ENCODE results near the gene DCP2.

DCP2 gene

GRCh38 chr5:113022661-113023060, 46.1 kb downstream of the DCP2 start:
- peak in 1 of 4 experiments; percentile 14 for DNase-seq

DNA sequence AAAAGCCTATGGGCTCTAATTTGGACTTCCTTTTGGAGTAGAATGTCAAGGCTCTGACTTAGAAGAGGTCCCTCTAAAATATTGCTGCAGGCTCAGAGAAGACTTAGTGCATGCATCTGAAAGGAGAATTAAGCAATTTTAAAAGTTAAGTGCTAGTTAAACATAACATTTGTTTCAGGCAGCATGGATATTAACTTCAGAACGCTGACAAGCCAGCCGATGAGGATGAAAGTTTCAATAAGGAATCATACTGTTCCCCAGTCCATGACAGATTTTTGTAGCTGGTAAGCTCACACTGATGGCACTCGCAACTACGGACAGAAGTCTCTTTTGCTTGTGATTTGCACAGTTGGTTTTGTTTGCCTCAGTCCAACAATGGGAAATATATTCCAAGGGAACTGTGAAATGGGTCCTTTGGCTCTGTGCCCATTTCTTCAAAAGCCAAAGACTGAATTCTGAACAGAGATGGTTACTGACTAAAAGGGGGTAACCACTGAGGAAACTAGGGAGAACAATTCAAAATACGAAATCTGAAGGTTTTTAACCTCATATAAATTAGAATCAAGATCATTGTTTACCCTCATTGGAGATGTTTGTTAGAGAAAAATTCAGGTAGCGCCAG, 47.6 kb downstream of the DCP2 start:
- DNase-seq, result peak in 1 of 4 experiments; percentile 7

GRCh38 chr5:113025596-113025995, 49.0 kb downstream of the DCP2 start:
- DNase-seq, result no peak

GRCh38 chr5:113026211-113026610, 49.6 kb downstream of the DCP2 start:
- no peak for DNase-seq

DNA sequence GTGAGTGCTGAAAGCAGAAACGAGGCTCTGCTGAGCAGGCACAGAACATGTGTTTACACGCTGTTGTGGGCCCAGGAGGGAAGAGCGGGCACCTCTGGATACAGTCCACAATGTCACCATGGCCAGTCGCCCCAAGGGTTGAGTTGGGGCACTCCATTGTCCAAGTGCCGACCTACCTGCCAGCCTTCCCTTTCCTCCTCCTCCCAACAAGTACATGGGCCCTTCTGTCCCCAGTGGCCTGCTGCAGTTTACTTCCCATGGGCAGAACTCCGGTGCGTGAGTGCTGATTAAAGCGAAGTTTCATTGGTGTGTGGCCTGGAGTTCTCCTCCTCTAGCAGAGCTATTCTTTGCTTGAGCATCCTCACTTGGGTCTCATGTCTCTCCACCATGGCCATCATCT, 50.4 kb downstream of the DCP2 start:
- DNase-seq, result no peak

DNA sequence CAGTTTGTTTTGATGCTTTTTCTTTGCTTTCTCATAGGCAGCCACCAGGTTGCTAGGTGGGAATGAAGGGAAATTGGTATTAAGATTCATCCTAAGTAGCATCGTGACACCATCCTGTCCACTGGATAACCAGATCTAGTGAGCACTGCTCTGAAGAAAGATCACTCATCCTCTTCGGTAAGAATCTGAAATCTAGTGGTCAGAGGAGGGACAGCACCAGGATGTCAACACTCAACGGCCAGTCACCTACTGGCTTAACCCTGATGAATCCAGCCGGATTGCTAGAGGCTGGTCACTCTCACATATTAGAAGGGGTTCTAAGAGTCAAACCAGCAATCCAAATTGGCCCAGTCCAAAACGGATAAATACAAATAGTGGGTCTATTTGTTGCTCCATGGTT, 50.8 kb downstream of the DCP2 start:
- DNase-seq, result no peak

GRCh38 chr5:113029614-113030013, 53.0 kb downstream of the DCP2 start:
- DNase-seq, result no peak

- no peak for DNase-seq
Measured at GRCh38 chr5:113031104-113031503, 54.5 kb downstream of the DCP2 start.

DNA sequence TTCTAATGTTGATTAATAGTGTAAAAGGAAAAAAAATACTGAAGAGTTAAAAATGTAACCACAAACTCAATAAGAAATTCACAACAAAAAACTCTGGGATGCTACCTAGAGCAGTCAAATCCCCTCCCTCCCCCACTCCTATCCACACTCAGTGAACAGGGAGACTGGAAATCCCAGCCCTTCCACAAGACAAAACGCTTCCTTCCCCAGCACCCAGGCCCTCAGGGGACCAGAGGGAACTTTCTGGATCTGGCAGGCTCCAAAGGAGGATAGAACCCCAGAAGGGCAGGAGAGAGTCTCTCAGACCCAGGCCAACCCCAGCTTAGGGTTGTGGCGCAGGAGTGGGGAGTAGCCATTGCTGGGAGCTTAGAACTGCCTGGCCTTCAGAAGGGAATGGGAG, 55.0 kb downstream of the DCP2 start:
- DNase-seq, result no peak

DNA sequence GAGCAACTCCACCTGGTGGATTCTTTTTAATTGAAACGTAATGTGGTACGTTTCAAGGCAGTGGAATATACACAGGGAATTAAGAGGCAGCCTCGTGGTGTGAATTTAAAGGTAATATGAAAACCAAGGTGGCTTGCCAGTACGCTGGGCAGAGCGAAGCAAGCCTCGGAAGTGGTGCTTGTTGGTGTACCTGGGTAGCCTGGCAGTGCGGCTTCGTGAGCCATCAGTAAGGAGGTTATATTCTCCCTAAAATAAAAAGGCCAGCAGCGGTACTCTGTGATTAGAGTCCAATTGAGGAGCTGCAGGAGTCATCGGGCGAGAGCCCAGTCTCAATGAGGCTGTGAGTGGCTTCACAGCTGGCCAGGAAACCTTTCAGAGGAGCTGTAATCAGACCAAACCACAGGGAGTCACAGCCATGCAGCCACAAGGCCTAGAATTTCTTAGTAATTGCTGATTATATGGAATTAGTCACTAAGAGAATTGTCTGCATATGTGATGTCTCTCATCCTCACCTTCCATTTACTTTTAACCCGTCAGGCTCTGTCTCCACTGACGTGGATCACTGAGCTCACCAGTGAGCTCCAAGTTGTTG, 57.7 kb downstream of the DCP2 start:
- DNase-seq, result no peak

DNA sequence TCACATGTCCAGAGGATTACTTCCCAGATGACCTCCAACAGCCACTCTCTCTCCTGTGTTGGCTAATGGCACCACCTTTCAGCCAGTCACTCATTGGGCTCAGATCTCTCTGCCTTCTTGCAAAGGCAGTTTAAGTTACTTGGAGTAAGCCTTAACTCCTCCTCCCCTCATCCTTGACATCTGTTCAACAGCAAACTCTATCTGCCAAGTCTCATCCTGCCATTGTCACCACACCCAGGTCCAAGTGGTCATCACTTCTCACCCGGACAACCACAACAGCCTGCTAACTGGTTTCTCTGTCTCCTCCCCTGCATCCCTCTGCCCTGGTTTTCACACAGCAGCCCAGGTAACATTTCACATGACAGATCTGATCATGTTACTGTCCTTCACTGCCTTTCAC, 58.5 kb downstream of the DCP2 start:
- DNase-seq, result no peak

GRCh38 chr5:113036321-113036720, 59.7 kb downstream of the DCP2 start:
- DNase-seq, result no peak

DNA sequence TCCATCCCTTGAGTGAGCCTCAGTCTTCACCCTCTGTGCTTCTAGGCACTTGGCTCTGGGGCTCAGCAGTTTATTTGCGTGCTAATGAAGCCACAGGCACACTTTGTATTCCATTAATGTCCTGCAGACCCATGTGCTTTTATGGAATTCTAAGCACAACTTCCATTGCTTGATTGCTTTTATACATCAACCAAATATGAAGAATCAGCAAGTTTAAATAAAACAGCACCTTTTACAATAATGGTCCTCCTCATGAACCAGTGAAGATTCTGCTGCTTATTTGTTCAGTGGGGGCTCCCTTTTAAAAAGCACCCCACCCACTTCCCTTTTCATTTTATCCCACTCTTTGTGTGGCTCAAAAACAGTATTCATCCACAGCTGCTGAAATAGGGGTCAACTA, 60.2 kb downstream of the DCP2 start:
- no peak for DNase-seq

DNA sequence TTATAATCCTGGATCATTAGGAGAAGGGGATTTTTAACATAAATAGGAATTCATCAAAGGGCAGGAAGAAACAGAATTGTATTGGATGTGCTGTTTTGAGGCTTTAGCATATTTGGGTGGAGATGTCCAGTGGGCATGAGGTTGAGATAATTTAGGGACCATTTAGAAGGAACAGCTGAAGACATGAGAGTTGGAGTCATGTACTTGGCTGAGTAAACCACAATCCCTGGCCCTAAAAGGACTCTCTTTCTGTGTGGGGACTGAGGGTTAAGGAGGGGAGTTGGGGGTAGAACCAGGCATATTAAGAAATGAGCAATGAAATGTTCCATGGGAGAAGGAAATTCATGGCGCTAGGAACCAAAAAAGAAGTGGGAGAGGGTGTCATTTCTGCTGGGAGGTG, 61.5 kb downstream of the DCP2 start:
- DNase-seq, result no peak

- no peak for DNase-seq
Measured at GRCh38 chr5:113038714-113039113, 62.1 kb downstream of the DCP2 start.

DNA sequence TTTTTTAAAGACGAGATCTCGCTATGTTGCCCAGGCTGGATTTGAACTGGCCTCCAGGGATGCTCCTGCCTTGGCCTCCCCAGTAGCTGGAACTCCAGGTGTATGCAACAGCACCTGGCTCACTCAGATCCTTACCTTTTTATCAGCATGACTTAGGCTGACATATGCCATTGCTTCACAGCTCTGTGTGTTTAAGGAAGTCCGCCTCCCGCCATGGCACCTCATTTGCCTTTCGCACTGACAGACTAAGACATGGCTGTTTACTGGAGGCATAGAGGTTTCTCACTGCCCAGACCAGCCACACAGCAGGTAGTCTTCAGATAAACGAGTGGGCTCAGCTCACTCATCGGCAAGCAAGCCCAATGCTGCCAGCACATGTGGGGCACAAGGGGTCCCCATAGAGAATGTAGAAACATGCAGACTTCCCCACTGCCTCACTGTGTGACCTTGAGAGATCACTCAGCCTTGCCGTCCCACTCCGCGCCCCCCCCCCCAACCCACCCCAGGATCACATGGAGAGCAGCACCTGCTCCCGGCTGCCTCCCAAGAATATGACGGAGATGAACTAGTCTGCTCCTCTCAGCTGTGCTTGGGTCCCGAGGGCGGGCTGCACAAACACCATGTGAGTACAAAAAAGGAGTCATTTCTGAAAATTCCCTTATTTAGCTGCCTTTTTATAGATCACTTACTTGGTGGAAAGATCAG, 62.8 kb downstream of the DCP2 start:
- no peak for DNase-seq

GRCh38 chr5:113039934-113040285, 63.3 kb downstream of the DCP2 start:
- no peak for DNase-seq

GRCh38 chr5:113040672-113041260, 64.2 kb downstream of the DCP2 start:
- DNase-seq, result no peak

GRCh38 chr5:113042491-113043243, 66.1 kb downstream of the DCP2 start:
- DNase-seq, result no peak

DNA sequence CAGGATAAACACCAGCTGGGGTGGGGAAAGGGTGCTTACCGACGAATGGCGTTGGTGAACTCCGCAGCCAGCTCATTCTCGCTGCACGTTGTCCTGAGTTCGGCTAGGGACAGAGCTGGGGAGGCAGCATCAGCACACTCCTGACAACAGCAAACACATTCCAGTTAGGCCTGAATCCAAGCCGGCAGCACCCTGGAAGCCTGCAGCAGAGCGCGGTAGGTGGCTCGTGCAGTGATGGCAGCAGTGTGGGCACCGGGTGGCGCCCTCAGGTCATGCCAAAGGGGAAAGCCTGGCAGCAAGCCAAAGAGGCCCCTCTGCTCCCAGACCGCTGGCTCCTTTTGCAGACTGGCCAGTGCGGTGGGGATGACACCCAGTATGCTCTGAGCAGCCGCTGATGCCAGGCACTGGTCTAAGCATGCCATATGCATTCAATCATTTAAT, 66.9 kb downstream of the DCP2 start:
- DNase-seq, result peak in 3 of 4 experiments; percentile 21 to 57 (median 33)

DNA sequence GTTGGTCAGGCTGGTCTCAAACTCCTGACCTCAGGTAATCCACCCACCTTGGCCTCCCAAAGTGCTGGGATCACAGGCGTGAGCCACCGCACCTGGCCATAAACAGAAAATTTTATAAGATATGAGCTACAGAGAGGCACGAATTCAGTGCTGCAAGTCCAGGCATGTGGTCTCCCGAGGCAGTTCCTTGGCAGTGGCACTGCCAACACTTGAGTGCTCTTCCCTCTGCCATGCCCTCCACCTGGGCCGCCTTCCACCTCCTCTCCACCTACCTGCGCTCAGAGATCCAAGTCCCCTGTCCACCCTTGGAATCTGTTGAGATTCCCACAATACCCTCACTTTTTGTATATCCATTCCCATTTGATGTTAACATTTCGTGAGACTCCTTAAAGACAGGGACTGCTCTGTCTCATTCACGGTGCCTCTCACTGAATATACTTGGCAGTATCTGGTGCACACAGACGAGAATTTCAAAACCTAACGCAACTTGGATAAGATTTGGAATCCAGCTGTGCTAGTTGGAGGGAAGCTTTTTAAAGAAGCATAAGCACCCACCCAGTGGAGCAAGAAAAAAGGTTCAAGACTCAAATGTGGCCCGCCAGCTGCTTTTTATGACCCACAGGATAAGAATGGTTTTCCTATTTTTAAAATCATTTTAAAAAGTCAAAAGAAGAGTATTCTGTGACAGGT, 68.3 kb downstream of the DCP2 start:
- DNase-seq, result no peak

DNA sequence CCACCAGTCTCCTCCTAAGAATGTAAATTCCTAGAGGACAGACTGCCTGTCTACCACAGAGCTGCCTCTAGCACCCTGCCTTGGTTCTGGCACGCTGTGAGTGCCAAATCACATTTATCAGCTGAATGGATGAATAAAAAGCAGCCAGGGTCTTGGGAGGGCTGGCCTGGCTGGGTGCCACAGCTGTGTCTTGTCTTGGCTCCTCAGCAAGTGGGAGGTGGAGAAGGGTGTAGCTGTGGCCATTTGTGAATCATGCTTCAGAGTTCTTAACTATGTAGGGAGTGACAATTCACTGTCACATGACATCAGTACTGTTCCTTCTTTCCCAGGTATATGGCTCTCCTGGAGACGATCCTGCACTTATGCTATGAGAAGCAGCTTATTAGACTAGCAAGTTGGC, 70.6 kb downstream of the DCP2 start:
- peak; percentile 15 to 51 (median 44) for DNase-seq
